ENCODE results near the gene STOX2. TPM values are rescaled to one million over a fixed set of nuclear protein-coding genes. Genes with fewer than 3 reads are reported as not detected.

The STOX2 gene
- total and polyA plus RNA-seq, 2 of the 8 experiments (the other 6 are each of a cell fraction or from before 2014, with no cell fraction given), result 5.5 to 20.0 TPM

DNA sequence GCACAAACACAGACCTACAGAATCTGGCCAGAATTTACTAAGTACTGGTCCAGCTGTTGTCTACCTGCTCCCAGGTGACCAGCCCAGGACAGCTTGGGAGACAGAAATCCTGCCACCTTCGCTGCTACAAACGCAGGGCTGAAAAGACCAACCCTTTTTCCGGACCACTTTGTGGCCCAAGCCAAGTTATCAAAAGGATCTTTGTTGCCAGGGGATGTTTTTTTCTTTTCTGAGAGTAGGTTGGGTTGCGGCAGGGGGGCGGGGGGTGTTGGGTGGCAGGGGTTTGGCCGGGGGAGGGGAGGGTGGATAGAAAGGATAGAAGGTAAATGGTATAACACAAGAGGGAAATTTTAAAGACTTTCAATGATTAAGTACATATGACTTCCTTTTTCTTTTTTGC lies 63.4 kb downstream of the STOX2 start:
- H2AFZ ChIP-seq (ENCODE audit: low read length), result no peak overlapping the region
- no peak overlapping the region for H4K8ac ChIP-seq (ENCODE audit: extremely low read depth, insufficient read depth, low read length)
- no peak for FAIRE-seq
- H2BK12ac ChIP-seq (ENCODE audit: low read depth, low read length), result no peak overlapping the region
- WGBS, 2 experiments (ENCODE audit: extremely low coverage in 1 of 2, insufficient coverage in 1 of 2, insufficient read length in 1 of 2, insufficient replicate concordance in 2 of 2, low coverage in 1 of 2, low lambda C conversion rate in 2 of 2, missing lambda C conversion rate in 1 of 2), result 45% methylated on average over 5 of the region's 6 CpGs; no CpG with 5 or more reads in 1 of the 2 experiments
- no peak overlapping the region for H2BK120ac ChIP-seq (replicated peaks; ENCODE audit: low read depth, low read length)
- ChIA-PET POLR2A (ENCODE audit: partially characterized antibody) (no interaction called here), CTCF (ENCODE audit: partially characterized antibody) (no interaction called here)
- H3K79me2 ChIP-seq (ENCODE audit: control insufficient read depth in 1 of 2, insufficient read depth in 2 of 2, low read length in 2 of 2), result peaks cover 0 to 11% of the 10 kb centered on the region in 2 experiments; a peak in 2 of 4 replicates
- no peaks in the 10 kb centered on the region; the same call in 1 of the 2 replicates for H3K23me2 ChIP-seq (ENCODE audit: low read depth, low read length)
- no peak overlapping the region for H3K4ac ChIP-seq (replicated peaks; ENCODE audit: insufficient read length, low read depth, low read length)
- no peak overlapping the region for H3K9ac ChIP-seq (replicated peaks in 1 of 4; ENCODE audit: extremely low read depth in 1 of 4, low read depth in 3 of 4, low read length in 3 of 4)
- H3K4me1 ChIP-seq (replicated peaks in 1 of 4; ENCODE audit: control insufficient read depth in 3 of 4, insufficient read depth in 4 of 4, low read length in 3 of 4), result peaks cover 2 to 9% (median 6%) of the 10 kb centered on the region in 4 experiments; a peak in 5 of 7 replicates
- H3K27ac ChIP-seq (ENCODE audit: low read depth, low read length), result no peak overlapping the region
- H3K4me2 ChIP-seq (ENCODE audit: insufficient read depth in 1 of 2, low read depth in 2 of 2, low read length in 2 of 2), result peak overlapping the region in 1 of 2 experiments; percentile 43; a peak in 2 of 4 replicates
- no peak overlapping the region for H4K5ac ChIP-seq (ENCODE audit: insufficient read length, low read depth, low read length)
- H3K27me3 ChIP-seq (replicated peaks in 1 of 4; ENCODE audit: control insufficient read depth in 3 of 4, extremely low read depth in 1 of 4, insufficient read depth in 3 of 4, low read length in 3 of 4), result no peaks in the 10 kb centered on the region
- H3K79me1 ChIP-seq (ENCODE audit: low read depth, low read length), result no peaks in the 10 kb centered on the region
- no peak overlapping the region for H2AK5ac ChIP-seq (ENCODE audit: low read depth, low read length)
- no peak overlapping the region for H2BK15ac ChIP-seq (ENCODE audit: low read length)
- H3K18ac ChIP-seq (ENCODE audit: extremely low read depth, low read length), result no peak overlapping the region
- no peaks in the 10 kb centered on the region for H3K9me3 ChIP-seq (ENCODE audit: insufficient read depth in 2 of 2, low read depth in 1 of 2, low read length in 1 of 2)
- no peak overlapping the region for H3K23ac ChIP-seq (ENCODE audit: insufficient read length)
- H4K91ac ChIP-seq (replicated peaks; ENCODE audit: insufficient read length, low read length), result no peak overlapping the region
- DNase-seq (ENCODE audit: low read depth in 1 of 2, low spot score in 2 of 2), result no peak
- H2BK5ac ChIP-seq (ENCODE audit: low read depth, low read length), result no peak overlapping the region
- no peak overlapping the region for H3K14ac ChIP-seq (ENCODE audit: insufficient read length)
- no peaks in the 10 kb centered on the region for H3K36me3 ChIP-seq (ENCODE audit: control insufficient read depth in 2 of 4, insufficient read depth in 4 of 4, low read length in 3 of 4)
- H2BK20ac ChIP-seq (ENCODE audit: low read length), result no peak overlapping the region
- no peaks in the 10 kb centered on the region for H4K20me1 ChIP-seq (replicated peaks in 1 of 2; ENCODE audit: control insufficient read depth in 1 of 2, insufficient read depth in 2 of 2, low read length in 2 of 2)
- no peak overlapping the region for H3K4me3 ChIP-seq (ENCODE audit: extremely low read depth in 1 of 4, insufficient read depth in 2 of 4, low read depth in 3 of 4, low read length in 4 of 4)
- no peak overlapping the region for H3K56ac ChIP-seq (replicated peaks; ENCODE audit: insufficient read length, low read depth, low read length)
- TF ChIP-seq, protein P1, sequence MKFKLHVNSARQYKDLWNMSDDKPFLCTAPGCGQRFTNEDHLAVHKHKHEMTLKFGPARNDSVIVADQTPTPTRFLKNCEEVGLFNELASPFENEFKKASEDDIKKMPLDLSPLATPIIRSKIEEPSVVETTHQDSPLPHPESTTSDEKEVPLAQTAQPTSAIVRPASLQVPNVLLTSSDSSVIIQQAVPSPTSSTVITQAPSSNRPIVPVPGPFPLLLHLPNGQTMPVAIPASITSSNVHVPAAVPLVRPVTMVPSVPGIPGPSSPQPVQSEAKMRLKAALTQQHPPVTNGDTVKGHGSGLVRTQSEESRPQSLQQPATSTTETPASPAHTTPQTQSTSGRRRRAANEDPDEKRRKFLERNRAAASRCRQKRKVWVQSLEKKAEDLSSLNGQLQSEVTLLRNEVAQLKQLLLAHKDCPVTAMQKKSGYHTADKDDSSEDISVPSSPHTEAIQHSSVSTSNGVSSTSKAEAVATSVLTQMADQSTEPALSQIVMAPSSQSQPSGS (IDR thresholded peaks at IDR 0.05; ENCODE audit: low read length), result no peak
- TF ChIP-seq EP300 (IDR thresholded peaks at IDR 0.05; ENCODE audit: borderline replicate concordance in 1 of 2, low read depth in 2 of 2, low read length in 2 of 2) (no peak), RXRA (IDR thresholded peaks at IDR 0.05; ENCODE audit: insufficient read depth, low read depth, low read length) (no peak), RNF2 (IDR thresholded peaks at IDR 0.05; ENCODE audit: borderline replicate concordance, low read depth, low read length, missing control alignments, poor library complexity, severe bottlenecking) (no peak), GTF2F1 (IDR thresholded peaks at IDR 0.05; ENCODE audit: borderline replicate concordance, low read depth, low read length) (no peak), EGR1 (IDR thresholded peaks at IDR 0.05; ENCODE audit: borderline replicate concordance, low read depth, low read length) (no peak), RAD21 (IDR thresholded peaks at IDR 0.05 in 1 of 2, conservative IDR thresholded peaks at IDR 0.05 in 1 of 2; ENCODE audit: low read depth in 2 of 2, low read length in 2 of 2) (no peak)
- TF ChIP-seq, protein P2, sequence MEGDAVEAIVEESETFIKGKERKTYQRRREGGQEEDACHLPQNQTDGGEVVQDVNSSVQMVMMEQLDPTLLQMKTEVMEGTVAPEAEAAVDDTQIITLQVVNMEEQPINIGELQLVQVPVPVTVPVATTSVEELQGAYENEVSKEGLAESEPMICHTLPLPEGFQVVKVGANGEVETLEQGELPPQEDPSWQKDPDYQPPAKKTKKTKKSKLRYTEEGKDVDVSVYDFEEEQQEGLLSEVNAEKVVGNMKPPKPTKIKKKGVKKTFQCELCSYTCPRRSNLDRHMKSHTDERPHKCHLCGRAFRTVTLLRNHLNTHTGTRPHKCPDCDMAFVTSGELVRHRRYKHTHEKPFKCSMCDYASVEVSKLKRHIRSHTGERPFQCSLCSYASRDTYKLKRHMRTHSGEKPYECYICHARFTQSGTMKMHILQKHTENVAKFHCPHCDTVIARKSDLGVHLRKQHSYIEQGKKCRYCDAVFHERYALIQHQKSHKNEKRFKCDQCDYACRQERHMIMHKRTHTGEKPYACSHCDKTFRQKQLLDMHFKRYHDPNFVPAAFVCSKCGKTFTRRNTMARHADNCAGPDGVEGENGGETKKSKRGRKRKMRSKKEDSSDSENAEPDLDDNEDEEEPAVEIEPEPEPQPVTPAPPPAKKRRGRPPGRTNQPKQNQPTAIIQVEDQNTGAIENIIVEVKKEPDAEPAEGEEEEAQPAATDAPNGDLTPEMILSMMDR (IDR thresholded peaks at IDR 0.05; ENCODE audit: control extremely low read depth in 1 of 3, insufficient read depth in 1 of 3, low read depth in 1 of 3, low read length in 3 of 3), result no peak
